NCI-H2227 (cell line): ENCODE results near the gene NME7.

ENCODE experiments used
- DNase-seq: peaks from one replicate; lab custom pipeline; 2025; ENCODE audit not compliant: unreplicated experiment; lab: John Stamatoyannopoulos, UW

The NME7 gene

DNA sequence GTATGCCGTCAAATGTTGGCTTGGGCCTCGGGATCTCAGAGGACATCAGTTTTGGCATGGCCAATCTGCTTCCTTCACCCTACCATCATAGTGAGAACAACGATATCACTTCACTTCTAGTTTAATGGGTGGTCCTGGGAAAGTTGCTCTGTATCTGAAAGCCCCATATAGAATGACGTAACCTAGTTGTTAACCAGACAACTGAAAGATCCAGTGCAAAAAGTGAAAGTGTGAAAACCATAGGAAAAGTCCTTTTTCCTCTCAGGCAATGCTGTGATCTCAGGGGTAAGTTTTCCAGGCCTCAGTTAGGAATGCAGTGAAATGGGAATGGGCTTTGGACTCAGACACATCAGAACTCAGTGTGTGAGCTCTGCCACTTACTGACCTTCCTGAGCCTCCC is 279.7 kb downstream of the NME7 start:
- DNase-seq = no peak

GRCh38 chr1:169086603-169087455 is 280.8 kb downstream of the NME7 start:
- peak; percentile 83 for DNase-seq

DNA sequence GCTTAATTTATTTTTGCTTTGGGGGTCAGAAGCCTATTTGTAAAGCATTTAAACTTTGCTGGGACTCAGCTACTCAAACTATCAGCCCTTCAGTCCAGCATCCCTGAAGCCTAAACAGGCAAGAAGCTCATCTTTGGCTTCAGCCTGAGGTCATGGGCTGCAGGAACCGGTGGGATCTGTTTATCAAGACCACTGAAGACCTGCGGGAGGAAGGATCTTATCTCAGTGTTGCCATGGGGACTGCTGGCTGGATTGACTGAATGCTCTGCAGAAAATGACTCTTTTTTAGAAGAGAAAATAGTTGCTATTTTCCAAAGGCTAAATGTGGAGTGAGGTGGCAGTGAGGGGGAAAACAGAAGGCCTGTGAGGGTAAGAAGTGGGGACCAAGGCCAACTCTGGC is 281.7 kb downstream of the NME7 start:
- DNase-seq = no peak
